SK-N-MC (cell line): ENCODE data around the gene TSR3.

ENCODE experiments used
- EZH2 ChIP-seq: fragments of 200-600 bp; sonication (generic); IDR thresholded peaks from one replicate; pipeline ENCODE4 v1.6.1; 2017; ENCODE audit warnings: antibody characterized with exemption
- FOXP2 ChIP-seq: optimal IDR thresholded peaks from 2 replicates; pipeline ENCODE3; 2011; ENCODE audit warnings: mild to moderate bottlenecking, moderate library complexity; ENCODE audit not compliant: insufficient read depth; ENCODE audit errors: extremely low read length, control extremely low read depth

DNA sequence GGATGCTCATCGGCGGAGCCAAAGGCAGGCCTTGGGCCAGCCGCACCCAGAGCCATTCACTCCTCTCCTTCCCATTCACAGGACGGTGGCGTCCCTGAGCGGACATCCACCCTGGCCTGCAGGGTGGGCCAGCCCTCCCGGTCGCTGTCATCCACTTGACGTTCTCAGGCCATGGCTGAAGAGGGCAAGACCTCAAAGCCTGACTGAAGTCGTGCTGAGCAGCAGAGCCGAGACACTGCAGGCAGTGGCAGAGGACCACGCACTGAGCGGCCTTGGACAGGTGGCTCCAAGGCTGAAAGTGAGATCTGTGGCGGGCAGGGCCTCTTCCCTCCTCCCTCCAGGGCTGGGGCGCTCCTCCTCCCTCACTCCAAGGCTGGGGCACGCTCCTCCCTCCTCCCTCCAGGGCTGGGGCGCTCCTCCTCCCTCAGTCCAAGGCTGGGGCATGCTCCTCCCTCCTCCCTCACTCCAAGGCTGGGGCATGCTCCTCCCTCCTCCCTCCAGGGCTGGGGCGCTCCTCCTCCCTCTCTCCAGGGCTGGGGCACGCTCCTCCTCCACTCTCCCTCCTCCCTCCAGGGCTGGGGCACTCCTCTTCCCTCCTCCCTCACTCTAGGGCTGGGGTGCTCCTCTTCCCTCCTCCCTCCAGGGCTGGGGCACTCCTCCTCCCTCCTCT lies 24.2 kb upstream of the TSR3 start:
- TF ChIP-seq EZH2 (no peak), FOXP2 (no peak)
